ENCODE data around the gene TCAP. TPM values are rescaled to one million over a fixed set of nuclear protein-coding genes. Genes with fewer than 3 reads are reported as not detected.
A peak's percentile ranks its signal among the peaks of the same experiment; 100 is the strongest.

The TCAP gene
- total and polyA plus RNA-seq, 2 experiments from 2014 or later: 0.61 to 2.1 TPM

- no peak for TF ChIP-seq ZNF331 (CRISPR knock-in tag; IDR thresholded peaks at IDR 0.05; ENCODE audit: low read depth)
- TF ChIP-seq, protein P1, sequence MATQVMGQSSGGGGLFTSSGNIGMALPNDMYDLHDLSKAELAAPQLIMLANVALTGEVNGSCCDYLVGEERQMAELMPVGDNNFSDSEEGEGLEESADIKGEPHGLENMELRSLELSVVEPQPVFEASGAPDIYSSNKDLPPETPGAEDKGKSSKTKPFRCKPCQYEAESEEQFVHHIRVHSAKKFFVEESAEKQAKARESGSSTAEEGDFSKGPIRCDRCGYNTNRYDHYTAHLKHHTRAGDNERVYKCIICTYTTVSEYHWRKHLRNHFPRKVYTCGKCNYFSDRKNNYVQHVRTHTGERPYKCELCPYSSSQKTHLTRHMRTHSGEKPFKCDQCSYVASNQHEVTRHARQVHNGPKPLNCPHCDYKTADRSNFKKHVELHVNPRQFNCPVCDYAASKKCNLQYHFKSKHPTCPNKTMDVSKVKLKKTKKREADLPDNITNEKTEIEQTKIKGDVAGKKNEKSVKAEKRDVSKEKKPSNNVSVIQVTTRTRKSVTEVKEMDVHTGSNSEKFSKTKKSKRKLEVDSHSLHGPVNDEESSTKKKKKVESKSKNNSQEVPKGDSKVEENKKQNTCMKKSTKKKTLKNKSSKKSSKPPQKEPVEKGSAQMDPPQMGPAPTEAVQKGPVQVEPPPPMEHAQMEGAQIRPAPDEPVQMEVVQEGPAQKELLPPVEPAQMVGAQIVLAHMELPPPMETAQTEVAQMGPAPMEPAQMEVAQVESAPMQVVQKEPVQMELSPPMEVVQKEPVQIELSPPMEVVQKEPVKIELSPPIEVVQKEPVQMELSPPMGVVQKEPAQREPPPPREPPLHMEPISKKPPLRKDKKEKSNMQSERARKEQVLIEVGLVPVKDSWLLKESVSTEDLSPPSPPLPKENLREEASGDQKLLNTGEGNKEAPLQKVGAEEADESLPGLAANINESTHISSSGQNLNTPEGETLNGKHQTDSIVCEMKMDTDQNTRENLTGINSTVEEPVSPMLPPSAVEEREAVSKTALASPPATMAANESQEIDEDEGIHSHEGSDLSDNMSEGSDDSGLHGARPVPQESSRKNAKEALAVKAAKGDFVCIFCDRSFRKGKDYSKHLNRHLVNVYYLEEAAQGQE (IDR thresholded peaks at IDR 0.05; ENCODE audit: unreplicated experiment): no peak
- no peak for TF ChIP-seq ETS1 (IDR thresholded peaks at IDR 0.05)
Observed at GRCh38 chr17:39628655-39629493, 36.3 kb upstream of the TCAP start (continued).

DNA sequence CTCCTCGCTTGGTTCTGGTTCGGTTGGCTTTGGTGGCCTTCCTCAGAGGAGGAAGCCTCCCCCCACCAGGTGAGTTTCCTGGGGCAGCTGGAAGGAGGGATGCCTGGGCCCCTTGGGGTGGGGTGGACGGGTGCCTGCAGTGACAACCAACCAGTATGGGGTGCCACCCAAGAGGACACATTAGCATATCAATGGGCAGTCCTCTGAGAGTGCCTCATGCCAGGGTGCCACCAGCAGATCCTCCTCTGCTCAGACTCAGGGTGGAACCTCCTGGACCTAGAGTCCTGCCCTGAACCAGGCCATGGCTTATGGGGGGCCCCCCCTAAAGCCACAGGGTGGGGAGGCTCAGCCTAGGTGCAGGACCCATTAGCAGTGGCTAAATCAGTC, 35.7 kb upstream of the TCAP start:
- TF ChIP-seq, protein P2, sequence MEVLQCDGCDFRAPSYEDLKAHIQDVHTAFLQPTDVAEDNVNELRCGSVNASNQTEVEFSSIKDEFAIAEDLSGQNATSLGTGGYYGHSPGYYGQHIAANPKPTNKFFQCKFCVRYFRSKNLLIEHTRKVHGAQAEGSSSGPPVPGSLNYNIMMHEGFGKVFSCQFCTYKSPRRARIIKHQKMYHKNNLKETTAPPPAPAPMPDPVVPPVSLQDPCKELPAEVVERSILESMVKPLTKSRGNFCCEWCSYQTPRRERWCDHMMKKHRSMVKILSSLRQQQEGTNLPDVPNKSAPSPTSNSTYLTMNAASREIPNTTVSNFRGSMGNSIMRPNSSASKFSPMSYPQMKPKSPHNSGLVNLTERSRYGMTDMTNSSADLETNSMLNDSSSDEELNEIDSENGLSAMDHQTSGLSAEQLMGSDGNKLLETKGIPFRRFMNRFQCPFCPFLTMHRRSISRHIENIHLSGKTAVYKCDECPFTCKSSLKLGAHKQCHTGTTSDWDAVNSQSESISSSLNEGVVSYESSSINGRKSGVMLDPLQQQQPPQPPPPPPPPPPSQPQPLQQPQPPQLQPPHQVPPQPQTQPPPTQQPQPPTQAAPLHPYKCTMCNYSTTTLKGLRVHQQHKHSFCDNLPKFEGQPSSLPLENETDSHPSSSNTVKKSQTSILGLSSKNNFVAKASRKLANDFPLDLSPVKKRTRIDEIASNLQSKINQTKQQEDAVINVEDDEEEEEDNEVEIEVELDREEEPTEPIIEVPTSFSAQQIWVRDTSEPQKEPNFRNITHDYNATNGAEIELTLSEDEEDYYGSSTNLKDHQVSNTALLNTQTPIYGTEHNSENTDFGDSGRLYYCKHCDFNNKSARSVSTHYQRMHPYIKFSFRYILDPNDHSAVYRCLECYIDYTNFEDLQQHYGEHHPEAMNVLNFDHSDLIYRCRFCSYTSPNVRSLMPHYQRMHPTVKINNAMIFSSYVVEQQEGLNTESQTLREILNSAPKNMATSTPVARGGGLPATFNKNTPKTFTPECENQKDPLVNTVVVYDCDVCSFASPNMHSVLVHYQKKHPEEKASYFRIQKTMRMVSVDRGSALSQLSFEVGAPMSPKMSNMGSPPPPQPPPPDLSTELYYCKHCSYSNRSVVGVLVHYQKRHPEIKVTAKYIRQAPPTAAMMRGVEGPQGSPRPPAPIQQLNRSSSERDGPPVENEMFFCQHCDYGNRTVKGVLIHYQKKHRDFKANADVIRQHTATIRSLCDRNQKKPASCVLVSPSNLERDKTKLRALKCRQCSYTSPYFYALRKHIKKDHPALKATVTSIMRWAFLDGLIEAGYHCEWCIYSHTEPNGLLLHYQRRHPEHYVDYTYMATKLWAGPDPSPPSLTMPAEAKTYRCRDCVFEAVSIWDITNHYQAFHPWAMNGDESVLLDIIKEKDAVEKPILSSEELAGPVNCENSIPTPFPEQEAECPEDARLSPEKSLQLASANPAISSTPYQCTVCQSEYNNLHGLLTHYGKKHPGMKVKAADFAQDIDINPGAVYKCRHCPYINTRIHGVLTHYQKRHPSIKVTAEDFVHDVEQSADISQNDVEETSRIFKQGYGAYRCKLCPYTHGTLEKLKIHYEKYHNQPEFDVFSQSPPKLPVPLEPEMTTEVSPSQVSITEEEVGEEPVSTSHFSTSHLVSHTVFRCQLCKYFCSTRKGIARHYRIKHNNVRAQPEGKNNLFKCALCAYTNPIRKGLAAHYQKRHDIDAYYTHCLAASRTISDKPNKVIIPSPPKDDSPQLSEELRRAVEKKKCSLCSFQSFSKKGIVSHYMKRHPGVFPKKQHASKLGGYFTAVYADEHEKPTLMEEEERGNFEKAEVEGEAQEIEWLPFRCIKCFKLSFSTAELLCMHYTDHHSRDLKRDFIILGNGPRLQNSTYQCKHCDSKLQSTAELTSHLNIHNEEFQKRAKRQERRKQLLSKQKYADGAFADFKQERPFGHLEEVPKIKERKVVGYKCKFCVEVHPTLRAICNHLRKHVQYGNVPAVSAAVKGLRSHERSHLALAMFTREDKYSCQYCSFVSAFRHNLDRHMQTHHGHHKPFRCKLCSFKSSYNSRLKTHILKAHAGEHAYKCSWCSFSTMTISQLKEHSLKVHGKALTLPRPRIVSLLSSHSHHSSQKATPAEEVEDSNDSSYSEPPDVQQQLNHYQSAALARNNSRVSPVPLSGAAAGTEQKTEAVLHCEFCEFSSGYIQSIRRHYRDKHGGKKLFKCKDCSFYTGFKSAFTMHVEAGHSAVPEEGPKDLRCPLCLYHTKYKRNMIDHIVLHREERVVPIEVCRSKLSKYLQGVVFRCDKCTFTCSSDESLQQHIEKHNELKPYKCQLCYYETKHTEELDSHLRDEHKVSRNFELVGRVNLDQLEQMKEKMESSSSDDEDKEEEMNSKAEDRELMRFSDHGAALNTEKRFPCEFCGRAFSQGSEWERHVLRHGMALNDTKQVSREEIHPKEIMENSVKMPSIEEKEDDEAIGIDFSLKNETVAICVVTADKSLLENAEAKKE (CRISPR knock-in tag; IDR thresholded peaks at IDR 0.05): no peak
- TF ChIP-seq EZH2 (IDR thresholded peaks at IDR 0.05; ENCODE audit: low read depth, unreplicated experiment) (peak; percentile 25), EZH2phosphoT487 (IDR thresholded peaks at IDR 0.05; ENCODE audit: unreplicated experiment) (no peak), ETS1 (IDR thresholded peaks at IDR 0.05) (no peak)
- TF ChIP-seq, protein P1 (IDR thresholded peaks at IDR 0.05; ENCODE audit: unreplicated experiment): no peak
- Mint-ChIP-seq H3K36me3 (ENCODE audit: low read depth) (0 out of 3 replicates have a peak, but pooled peaks cover 2% of the 10 kb centered on the region), H3K27ac (no peak overlapping the region), H3K4me3 (no peak overlapping the region), H3K4me1 (peaks cover 75% of the 10 kb centered on the region), H3K9me3 (no peaks in the 10 kb centered on the region; the same call in 2 of the 3 replicates), H3K27me3 (ENCODE audit: insufficient read depth, low read depth, poor library complexity) (peaks cover 53% of the 10 kb centered on the region)
- no peak for ATAC-seq
- Histone ChIP-seq H3F3A (replicated peaks; ENCODE audit: low read depth) (0 out of 2 replicates have a peak, but pooled peaks cover 8% of the 10 kb centered on the region), H3K79me2 (replicated peaks; ENCODE audit: insufficient read depth) (no peaks in the 10 kb centered on the region), H4K20me1 (replicated peaks; ENCODE audit: insufficient read depth) (no peaks in the 10 kb centered on the region), H3K9me2 (ENCODE audit: insufficient read depth) (no peaks in the 10 kb centered on the region), H3K36me3 (ENCODE audit: insufficient read depth) (no peaks in the 10 kb centered on the region), H2AFZ (no peak overlapping the region), H3K4me1 (ENCODE audit: insufficient read depth) (peaks cover 55% of the 10 kb centered on the region), H3K27ac (ENCODE audit: low read depth) (no peak overlapping the region), H3K27me3 (ENCODE audit: insufficient read depth) (peaks cover 49% of the 10 kb centered on the region), H3K4me3 (peak overlapping the region; percentile 30; the same call in 1 of the 2 replicates), H3K4me2 (peak overlapping the region; percentile 95)
- no peak for DNase-seq (ENCODE audit: low spot score)
